HS-5 (cell line): ENCODE data around the gene SLC22A12.

Experiments
- DNase-seq: peaks from one replicate; pipeline ENCODE4 v3.0.0-alpha.2; 2012; ENCODE audit warnings: low read depth

The SLC22A12 gene

GRCh38 chr11:64563966-64564365 is 27.1 kb upstream of the SLC22A12 start:
- DNase-seq: no peak

- no peak for DNase-seq
Observed at GRCh38 chr11:64564419-64564818, 26.6 kb upstream of the SLC22A12 start.

GRCh38 chr11:64564947-64565889 is 25.8 kb upstream of the SLC22A12 start:
- DNase-seq: no peak

- DNase-seq: peak; percentile 29
Observed at GRCh38 chr11:64566042-64566914, 24.7 kb upstream of the SLC22A12 start.

GRCh38 chr11:64566915-64567891 is 23.8 kb upstream of the SLC22A12 start:
- no peak for DNase-seq

GRCh38 chr11:64568041-64568571 is 22.9 kb upstream of the SLC22A12 start:
- no peak for DNase-seq

- no peak for DNase-seq
Observed at GRCh38 chr11:64568584-64569140, 22.4 kb upstream of the SLC22A12 start.

- no peak for DNase-seq
Observed at GRCh38 chr11:64569300-64569970, 21.6 kb upstream of the SLC22A12 start.

- DNase-seq: no peak
Observed at GRCh38 chr11:64570341-64570740, 20.7 kb upstream of the SLC22A12 start.

- no peak for DNase-seq
Observed at GRCh38 chr11:64571050-64571409, 20.0 kb upstream of the SLC22A12 start.

GRCh38 chr11:64571410-64572091 is 19.5 kb upstream of the SLC22A12 start:
- no peak for DNase-seq

GRCh38 chr11:64572143-64572542 is 18.9 kb upstream of the SLC22A12 start:
- no peak for DNase-seq

- no peak for DNase-seq
Observed at GRCh38 chr11:64577202-64577601, 13.8 kb upstream of the SLC22A12 start.

GRCh38 chr11:64580412-64580811 is 10.6 kb upstream of the SLC22A12 start:
- DNase-seq: no peak

- no peak for DNase-seq
Observed at GRCh38 chr11:64581057-64581523, 9.9 kb upstream of the SLC22A12 start.

- no peak for DNase-seq
Observed at GRCh38 chr11:64582885-64583284, 8.1 kb upstream of the SLC22A12 start.

GRCh38 chr11:64583296-64584262 is 7.4 kb upstream of the SLC22A12 start:
- no peak for DNase-seq

GRCh38 chr11:64585150-64585549 is 5.9 kb upstream of the SLC22A12 start:
- DNase-seq: no peak

- no peak for DNase-seq
Observed at GRCh38 chr11:64586366-64586765, 4.7 kb upstream of the SLC22A12 start.
